ENCODE results near the gene TMEM106B.
A peak's percentile ranks its signal among the peaks of the same experiment; 100 is the strongest.

TMEM106B gene

DNA sequence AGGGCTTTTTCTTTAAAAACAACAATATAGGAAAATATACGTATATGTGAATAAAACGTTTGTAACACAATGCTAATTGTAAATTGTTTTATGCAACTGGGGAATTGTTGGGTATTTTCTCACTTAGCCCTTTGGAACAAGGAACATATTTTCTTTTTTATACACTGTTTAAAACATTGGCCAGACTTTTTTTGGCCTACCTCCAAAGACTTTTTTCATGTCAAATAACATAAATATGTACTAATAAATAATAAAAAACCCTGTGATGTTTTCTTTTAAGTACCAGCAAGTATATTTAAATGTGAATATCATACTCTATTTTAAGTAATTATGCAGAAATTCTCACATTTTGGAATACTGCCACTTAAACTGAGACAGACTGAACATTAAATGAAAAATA is 15.7 kb downstream of the TMEM106B start:
- no peak for DNase-seq (ENCODE audit: low spot score)

DNA sequence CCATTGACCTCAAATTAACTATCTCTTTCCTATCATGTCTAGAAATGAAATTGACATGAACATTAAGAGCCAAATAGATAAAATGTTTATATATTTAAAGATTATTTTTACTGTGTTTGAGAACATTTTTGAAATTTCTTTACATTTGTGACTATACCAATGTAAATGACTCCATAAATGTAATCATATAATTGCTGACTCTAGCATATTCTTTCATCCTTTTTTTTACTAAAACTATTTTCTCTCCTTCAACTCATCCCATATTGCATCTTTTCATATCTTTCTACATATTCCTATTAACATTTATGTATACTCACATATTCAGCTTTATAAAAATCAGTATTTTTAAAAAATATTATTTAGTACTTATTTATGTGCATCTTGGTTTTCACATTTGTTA is 16.9 kb downstream of the TMEM106B start:
- no peak for DNase-seq (ENCODE audit: low spot score)

DNA sequence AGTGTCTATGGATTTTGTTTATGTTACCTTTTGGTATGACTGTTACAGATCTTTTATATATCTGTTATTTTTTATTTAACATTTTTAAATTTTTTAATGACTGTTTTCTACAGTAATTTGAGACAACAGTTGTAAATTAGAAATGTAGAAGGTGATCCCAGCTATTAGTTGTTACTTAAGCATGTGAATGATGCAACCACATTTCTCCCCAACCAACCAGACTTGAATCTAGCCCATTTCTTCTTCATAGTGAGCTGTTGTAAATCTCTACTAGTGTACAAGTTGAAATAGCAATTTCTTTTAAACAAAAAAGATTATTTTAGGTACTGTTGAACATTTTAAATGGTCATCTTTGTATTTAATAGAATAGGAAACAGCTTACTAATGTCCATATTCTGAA is 18.0 kb downstream of the TMEM106B start:
- no peak for DNase-seq (ENCODE audit: low spot score)

DNA sequence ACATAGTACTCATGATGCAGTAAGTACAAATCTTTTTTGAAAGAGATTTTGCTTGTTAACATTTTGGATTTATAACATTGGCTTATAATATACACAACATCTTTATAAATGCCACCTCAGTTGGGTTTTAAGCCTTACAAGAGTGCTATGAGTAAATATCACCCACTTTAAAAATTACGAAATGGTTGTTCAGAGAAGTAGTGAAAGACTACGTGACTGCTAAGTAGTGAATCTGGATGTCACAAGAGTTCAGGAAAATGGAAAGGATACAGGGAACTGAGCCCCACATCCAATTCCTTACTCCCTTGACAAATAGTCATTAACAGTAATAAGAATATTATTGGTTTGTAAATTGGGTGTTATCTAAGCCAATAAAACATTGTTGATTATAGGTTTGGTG is 20.0 kb downstream of the TMEM106B start:
- no peak for DNase-seq (ENCODE audit: low spot score)

DNA sequence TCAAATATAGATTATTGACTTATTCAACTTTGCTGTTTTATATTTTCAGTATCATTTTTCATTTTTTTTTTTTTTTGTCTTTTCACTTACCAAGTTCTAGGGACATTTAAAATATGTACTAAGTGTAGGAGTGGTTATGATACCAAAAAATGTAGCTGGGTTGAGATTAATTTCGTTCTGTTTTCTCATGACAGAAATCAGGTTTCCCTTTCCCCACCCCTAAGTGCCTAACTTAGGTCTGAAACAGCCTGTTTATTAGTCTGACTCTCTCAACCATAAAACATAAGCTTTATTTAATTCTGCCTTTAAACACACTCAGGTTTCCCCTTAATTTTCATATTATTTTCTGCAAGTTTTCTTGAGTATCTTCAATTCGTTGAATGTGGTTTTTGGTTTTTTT is 22.1 kb downstream of the TMEM106B start:
- DNase-seq (ENCODE audit: low spot score): no peak

DNA sequence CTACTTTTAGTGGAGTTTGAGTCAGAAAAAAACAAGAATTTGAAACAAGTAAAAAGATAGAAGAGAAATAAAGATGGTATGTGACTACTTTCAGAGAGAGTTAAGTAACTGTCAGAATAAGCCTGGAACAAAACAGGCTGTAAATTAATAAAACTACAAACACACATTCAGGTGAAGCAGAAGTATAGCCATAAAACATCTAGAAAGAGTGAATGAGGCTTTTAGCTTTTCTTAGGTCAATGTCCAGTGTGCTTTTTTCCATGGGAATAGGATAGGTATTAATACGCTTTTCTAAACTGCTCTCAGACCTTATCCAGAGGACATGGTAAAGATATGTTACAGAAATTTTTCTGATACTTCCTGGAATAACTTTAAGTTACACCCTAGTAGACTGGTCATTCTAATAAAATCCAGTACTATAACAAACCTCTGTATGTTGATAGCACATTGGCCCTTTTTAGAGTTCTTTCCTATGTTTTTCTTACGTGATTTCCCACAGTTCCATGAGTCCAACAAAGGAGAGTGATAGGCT is 23.3 kb downstream of the TMEM106B start:
- DNase-seq (ENCODE audit: low spot score): no peak

DNA sequence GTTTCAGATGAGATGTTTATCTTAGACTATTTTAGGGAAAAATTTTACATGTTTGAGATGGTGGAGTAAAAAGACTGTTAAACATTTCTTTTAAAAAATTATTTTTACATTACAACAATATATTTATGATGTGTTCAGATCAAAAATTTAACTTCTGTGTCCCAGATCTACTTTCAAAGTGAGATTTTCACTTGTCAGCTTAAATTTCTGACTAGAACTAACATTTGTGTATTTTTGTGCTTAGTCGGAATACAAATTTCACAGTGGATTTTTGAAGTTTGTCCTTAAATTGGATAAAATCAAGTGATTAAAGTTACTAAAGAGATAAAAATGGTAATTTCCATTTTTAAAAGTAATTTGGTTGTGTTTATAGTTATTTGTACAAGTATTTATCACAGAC is 24.9 kb downstream of the TMEM106B start:
- DNase-seq (ENCODE audit: low spot score): no peak

DNA sequence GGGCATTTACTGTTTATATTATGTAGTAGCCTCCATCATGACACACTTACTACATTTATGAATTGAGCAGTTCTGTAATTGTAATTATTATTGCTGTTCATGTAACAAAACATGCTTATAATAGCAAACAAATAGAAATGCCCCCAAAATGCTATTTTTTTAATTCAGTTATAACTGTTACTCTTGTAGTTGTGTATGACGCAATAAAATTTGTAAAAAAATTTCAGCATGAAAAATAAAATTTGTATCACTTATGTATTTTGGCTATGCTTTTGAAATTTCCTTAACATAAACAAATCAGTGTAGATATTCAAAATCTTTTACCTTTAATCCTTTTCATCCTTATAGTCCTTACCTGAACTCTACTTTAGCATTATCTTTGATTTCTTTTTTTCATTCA is 25.9 kb downstream of the TMEM106B start:
- no peak for DNase-seq (ENCODE audit: low spot score)

DNA sequence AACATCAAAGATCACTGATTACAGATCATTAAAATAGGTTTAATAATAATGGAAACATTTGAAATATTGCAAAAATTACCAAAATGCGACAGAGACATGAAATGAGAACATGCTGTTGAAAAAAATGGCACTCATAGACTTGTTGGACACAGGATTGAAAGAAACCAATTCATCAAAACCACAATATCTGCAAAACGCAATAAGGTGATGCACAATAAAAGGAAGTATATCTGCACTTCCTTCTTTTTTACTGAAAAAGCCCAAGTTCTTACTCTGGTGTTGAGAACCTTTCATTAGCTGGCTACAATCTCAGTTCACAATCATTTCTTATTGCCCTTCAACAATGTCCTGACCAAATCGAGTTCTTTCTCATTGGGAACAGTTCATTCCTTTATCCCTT is 28.7 kb downstream of the TMEM106B start:
- no peak for DNase-seq (ENCODE audit: low spot score)

DNA sequence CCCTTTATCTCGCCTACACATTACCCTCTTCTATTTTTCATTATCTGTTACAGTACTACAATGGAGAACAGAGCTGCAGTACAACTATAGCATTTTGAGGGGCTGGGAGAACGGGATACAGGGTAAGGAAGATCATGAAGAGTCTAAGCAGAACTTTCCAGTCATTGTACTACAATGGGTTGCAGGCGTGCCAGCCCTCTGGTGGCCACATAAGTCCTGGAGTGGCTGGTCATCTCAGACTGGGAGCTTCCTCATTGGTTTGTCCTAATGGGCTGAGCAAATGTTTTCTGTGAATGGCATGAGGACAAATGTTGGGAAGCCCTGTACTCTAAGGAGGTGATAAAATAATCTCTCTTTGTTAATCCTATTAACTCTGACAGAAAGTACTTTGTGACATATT is 33.0 kb downstream of the TMEM106B start:
- peak; percentile 5 for DNase-seq (ENCODE audit: low spot score)

DNA sequence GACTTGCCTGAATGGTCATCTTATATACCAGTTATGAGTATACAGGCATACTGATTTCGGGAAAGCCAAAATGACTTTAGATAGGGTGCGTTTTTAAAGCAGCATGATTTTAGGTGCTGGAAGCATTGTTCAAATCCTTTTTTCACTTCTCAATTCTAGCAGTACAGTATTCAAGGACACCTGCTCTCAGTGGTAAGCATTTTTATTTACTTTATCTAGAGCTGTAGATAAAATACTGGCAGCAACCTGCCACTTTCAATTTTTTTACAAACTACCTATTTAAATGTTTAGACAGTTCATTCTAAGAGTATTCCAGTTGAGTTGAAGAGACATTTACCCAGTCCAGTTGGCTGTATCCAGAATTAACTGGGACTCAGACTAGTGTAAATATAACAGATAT is 33.6 kb downstream of the TMEM106B start:
- no peak for DNase-seq (ENCODE audit: low spot score)

DNA sequence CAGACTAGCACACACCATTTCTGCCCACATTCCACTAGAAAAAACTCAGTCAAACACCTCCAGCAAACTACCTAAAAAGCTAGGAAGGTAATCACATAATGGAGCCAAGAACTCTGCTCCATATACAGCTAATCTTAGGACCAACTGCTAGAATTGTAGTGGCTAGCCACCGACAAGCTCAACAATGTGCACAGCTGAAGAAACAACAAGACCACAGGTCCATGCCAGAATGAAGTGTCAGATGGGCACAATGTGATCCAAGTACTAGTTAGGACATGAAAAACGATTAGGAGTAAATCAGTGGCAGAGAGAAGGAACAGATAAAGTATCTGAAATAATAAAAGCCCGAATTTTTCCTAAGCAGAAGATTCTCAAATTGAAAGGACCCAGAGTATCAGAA is 38.6 kb downstream of the TMEM106B start:
- DNase-seq (ENCODE audit: low spot score): no peak

DNA sequence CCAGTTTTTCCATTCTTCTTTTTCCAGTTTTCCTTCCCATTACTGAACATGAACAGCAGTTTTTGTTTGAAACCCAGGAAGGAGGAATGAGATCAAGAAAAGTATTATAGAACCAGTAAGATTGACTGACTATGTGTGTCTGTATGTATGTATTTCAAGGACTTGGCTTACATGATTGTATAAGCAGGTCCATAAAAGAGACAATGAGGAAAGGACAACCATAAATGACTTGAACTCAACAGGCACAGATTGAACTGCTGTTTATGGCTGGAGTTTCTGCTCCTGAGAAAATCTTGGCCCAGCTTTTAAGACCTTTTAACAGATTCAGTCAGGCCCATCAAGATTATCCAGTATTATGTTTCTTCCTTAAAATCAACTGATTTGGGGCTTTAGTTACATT is 39.1 kb downstream of the TMEM106B start:
- DNase-seq (ENCODE audit: low spot score): no peak

DNA sequence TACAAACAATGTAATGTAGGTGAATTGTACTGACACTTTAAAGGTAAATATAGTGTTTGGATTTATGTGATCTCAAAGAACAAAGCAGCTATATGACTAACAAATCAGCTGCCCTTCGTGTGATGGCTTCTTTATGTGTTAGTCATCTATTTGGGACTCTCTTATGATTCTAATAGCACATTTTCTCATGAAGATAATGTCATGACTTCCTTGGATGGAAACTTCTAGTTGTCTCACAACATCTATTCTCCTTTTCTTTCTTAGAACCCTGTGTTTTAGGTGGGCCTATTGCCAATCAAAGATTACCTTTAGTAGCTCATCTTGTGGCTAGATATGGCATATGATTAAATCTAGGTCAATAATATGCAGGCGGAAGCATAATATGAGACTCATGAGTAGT is 45.0 kb downstream of the TMEM106B start:
- no peak for DNase-seq (ENCODE audit: low spot score)

DNA sequence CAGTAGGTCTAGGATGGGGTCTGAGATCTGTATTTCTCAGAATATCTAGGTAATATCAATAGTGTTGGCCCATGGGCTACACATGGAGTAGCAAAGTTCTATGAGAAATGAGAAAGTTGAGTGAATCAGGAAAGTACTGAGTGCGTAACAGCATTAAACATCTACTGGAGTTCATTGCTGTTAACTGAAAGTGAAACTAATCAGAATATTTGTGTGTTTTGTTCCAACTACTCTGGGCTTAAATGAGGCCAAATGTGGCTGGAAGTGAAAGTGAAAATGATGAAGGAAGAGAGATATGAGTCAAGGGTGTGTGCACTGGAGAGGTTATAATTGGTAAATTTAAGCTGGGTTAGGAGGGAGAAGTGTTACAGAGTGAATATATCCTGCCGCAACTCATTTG is 46.5 kb downstream of the TMEM106B start:
- no peak for DNase-seq (ENCODE audit: low spot score)

DNA sequence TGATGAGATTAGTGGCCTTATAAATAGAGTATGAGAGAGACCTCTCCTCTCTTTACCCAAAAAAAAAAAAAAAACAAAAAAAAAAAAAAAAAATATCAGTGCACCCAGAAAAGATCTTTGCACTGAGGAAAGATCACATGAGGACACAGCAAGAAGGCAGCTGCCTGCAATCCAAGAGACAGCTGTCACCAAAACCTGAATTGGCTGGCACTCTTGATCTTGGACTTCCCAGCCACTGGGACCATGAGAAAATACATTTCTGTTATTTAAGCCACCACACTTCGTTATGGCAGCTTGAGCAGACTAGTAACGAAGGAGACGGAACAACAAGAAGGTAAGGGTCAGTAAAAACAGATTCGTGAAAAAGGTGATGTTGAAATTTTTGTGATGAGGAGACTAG is 47.0 kb downstream of the TMEM106B start:
- no peak for DNase-seq (ENCODE audit: low spot score)

DNA sequence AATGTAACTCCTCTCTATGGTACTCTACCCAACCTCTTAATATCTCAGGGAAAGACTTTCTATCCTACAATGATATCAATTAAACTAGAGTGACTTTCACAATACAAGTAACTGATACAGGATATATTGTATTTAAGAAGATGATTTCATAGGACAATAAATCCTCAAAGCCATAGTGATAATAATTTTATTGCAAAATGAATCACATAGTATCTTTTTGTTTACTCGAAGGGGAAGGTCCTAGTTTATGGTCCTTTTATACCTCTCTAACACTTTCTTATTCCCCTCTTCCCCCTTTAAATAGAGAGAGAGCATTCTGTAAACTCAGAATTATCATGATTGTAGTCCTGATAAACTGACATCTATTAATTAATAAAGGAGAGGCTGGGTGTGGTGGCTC is 56.4 kb downstream of the TMEM106B start:
- DNase-seq (ENCODE audit: low spot score): no peak

DNA sequence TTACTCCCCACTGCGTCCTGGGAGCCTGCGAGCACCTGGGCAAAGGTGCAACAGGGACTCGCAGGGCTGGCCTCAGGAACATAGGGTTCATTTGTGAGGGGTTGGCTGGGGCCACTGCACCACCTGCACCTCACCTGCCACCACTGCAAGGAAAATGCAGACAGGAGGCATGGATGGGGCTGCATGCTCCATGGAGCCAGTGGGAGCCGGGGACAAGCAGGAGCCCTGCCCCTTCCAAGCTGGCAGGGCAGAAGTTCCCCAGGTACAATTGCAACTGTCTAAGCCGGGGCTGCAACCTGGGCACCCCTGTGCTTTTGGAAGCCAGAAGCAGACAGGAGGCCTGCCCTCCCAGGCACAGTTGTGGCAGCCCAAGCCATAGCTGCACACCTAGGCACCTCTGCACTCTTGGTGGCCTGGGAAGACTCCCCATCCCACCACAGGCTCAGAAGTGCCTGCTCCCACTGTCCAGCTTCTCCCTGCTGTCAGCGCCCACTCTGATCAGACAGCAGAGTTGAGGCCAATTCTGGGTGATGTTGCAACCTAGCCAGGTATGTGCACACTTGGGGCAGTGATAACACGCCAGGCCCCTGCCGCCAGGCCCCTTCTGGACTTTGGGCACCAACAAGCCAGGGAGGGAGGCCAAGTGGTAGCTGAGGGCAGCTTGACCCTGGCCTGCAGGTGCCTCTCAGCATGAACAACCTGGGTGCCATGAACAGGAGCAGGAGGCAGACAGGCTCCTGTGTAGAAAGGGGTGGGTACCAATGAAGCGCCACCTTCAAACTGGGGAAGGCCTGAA is 58.2 kb downstream of the TMEM106B start:
- no peak for DNase-seq (ENCODE audit: low spot score)

DNA sequence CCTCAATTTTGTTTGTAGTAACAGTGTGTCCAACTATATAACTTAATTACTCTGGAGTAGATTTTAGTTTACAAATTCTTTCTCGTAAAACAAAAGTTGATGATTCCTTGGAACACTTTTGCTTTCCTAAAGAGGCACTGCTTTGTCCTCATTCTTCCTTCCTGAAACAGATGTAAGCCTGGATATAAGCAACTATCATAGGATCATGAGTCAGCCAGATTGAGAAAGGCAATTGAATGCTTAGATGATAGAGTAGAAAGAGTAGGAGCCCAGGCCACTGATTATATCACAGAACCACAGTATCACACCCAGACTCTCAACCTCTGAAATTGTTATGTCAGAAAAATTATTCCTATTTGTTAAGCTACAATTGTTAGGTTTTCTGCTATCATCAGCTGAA is 69.9 kb downstream of the TMEM106B start:
- no peak for DNase-seq (ENCODE audit: low spot score)

DNA sequence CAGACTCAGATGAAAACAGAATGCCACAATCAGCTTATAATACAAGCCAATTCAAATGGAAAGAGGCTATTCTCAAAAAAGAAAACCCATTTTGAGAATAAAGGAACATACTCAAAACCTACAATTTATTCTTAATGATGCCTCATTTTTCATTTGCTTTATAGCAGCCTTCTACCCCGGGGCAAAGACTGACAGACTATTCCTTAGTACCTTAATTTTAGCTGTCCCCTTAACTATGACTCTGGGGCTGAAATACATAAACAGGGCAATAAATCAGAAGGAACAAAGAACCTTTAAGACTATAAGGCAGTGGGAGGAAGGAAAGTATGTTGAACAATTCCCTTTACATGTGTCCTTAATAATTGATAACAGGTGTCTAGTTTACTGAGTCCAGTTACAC is 76.8 kb downstream of the TMEM106B start:
- no peak for DNase-seq (ENCODE audit: low spot score)

DNA sequence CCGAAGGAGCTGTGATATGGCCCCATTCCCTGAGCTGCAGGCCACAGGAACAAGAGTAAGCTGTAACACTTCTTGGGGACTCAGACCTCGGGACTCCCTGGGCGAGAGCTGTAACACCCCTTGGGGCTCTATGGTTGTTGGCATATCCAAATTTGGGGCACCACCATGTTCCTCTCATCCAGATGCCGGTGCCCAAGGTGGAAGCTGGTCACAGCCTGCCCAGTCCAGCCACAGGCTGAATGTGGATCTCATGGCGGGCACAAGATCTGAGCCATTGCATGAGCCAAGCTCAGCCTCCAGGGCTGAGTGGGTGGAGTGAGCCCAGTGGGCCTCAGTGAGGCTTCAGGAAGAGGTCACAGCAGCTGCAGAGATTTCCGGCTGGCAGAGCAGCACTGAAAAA is 78.9 kb downstream of the TMEM106B start:
- DNase-seq (ENCODE audit: low spot score): no peak

DNA sequence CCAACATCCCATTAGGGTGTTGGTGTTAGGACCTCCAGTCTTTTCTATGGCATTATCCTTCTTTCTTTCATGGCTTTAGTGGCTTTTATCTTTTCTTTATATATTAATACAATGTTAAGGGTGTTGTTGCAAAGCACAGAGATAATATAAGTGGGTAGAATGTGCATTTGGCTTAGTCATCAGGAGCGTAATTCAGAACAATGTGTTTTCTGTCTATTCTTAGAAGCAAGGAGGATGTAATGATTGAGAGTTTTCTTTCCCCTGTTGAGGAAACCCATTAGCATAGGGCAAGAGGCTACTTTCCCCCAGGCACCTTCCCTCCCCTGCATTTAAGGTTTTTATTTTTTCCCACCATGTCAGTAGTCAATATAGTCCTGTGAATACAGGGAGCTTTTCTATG is 79.7 kb downstream of the TMEM106B start:
- no peak for DNase-seq (ENCODE audit: low spot score)

DNA sequence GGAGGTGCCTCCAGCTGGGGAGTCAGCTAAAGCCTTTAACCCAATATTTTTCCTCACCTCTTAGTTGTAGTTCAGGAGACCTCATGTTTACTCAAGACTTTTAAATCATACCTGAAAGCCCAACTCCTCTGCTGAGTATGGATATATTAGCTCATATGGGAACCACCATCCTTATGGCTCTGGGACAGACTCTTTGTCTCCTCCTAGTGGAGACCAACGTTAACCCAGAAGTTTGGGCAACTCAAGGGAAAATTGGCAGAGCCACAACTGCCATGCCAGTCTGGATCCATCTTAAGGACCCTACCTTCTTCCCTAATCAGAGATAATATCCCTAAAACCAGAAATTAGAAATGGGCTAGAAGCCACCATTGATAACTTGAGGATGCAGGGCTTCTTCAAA is 80.8 kb downstream of the TMEM106B start:
- no peak for DNase-seq (ENCODE audit: low spot score)

All from SK-N-DZ (cell line).